Neural cell (in vitro differentiated cells): ENCODE measurements around the gene UGT1A6. TPM values are rescaled to one million over a fixed set of nuclear protein-coding genes. Genes with fewer than 3 reads are reported as not detected.
"Not testable (repeated sequence)": the region's sequence is repeated elsewhere in the genome, so short reads cannot be mapped to it uniquely, and the experiment has no call there.

Experiments used
- H2AFZ ChIP-seq: fragments of 200-600, 300-800 bp; sonication (generic), shearing (Covaris generic); 2 replicates; pipeline ENCODE4 v1.6.0; 2014; ENCODE audit warnings: low read depth, mild to moderate bottlenecking, antibody characterized with exemption, low read length, moderate library complexity
- H3F3A ChIP-seq: fragments of 200-600 bp; shearing (Covaris generic); 2 replicates; pipeline ENCODE4 v1.6.1; 2016; ENCODE audit warnings: mild to moderate bottlenecking, moderate library complexity, mixed read lengths, antibody characterized with exemption, low read length; ENCODE audit not compliant: insufficient read depth, poor library complexity, severe bottlenecking
- H3K27ac ChIP-seq: fragments of 200-600, 300-800 bp; sonication (generic), shearing (Covaris generic); 2 replicates; pipeline ENCODE4 v1.5.1; 2014; ENCODE audit warnings: mild to moderate bottlenecking, low read length, moderate library complexity
- H3K27me3 ChIP-seq: fragments of 300-800, 200-600 bp; sonication (generic), shearing (Covaris generic); 2 replicates; pipeline ENCODE4 v1.6.0; 2014; ENCODE audit warnings: mild to moderate bottlenecking, low read depth, low read length, moderate library complexity; ENCODE audit not compliant: insufficient read depth
- H3K36me3 ChIP-seq: fragments of 300-800, 200-600 bp; sonication (generic), shearing (Covaris generic); 2 replicates; pipeline ENCODE4 v1.5.1; 2014; ENCODE audit warnings: mild to moderate bottlenecking, antibody characterized with exemption, low read length, moderate library complexity; ENCODE audit not compliant: insufficient read depth
- H3K4me2 ChIP-seq: fragments of 300-800, 200-600 bp; sonication (generic), shearing (Covaris generic); 2 replicates; pipeline ENCODE4 v1.6.0; 2014; ENCODE audit warnings: mild to moderate bottlenecking, low read length
- H3K4me3 ChIP-seq: fragments of 300-800, 200-600 bp; sonication (generic), shearing (Covaris generic); 2 replicates; pipeline ENCODE4 v1.5.1; 2014; ENCODE audit warnings: mild to moderate bottlenecking, low read length, moderate library complexity
- H3K79me2 ChIP-seq: fragments of 200-600 bp; shearing (Covaris generic); replicated peaks from 2 replicates; pipeline ENCODE4 v1.6.0; 2014; ENCODE audit warnings: mild to moderate bottlenecking, low read length, moderate library complexity; ENCODE audit not compliant: insufficient read depth
- H3K9ac ChIP-seq: fragments of 300-800, 200-600 bp; sonication (generic), shearing (Covaris generic); 2 replicates; pipeline ENCODE4 v1.6.1; 2016; ENCODE audit warnings: mild to moderate bottlenecking, low read length, mixed read lengths
- H3K9me2 ChIP-seq: fragments of 200-600 bp; shearing (Covaris generic); 2 replicates; pipeline ENCODE4 v1.6.1; 2016; ENCODE audit warnings: mild to moderate bottlenecking, low read length, mixed read lengths; ENCODE audit not compliant: insufficient read depth
- H3K9me3 ChIP-seq: fragments of 200-600, 300-800 bp; sonication (generic), shearing (Covaris generic); 2 replicates; pipeline ENCODE4 v1.6.1; 2016; ENCODE audit warnings: mild to moderate bottlenecking, mixed run types, low read length, moderate library complexity, mixed read lengths
- H4K20me1 ChIP-seq: fragments of 200-600 bp; shearing (Covaris generic); 2 replicates; pipeline ENCODE4 v1.6.1; 2016; ENCODE audit warnings: mild to moderate bottlenecking, mixed run types; ENCODE audit not compliant: insufficient read depth
- CTCF ChIP-seq: fragments of 450-650 bp; IDR thresholded peaks from 2 replicates; pipeline ENCODE4 v1.5.1; 2014; ENCODE audit warnings: antibody characterized with exemption, mild to moderate bottlenecking, moderate library complexity; ENCODE audit not compliant: poor library complexity, severe bottlenecking
- EP300 ChIP-seq: fragments of 450-650 bp; conservative IDR thresholded peaks from 2 replicates; pipeline ENCODE4 v1.6.1; 2014; ENCODE audit warnings: antibody characterized with exemption, mild to moderate bottlenecking, moderate library complexity; ENCODE audit not compliant: poor library complexity, severe bottlenecking
- EZH2 ChIP-seq: fragments of 200-600, 300-800 bp; shearing (Covaris generic), sonication (generic); IDR thresholded peaks from 2 replicates; pipeline ENCODE4 v1.6.1; 2014; ENCODE audit warnings: antibody characterized with exemption, low read length, borderline replicate concordance, mild to moderate bottlenecking; ENCODE audit not compliant: insufficient read depth, poor library complexity, severe bottlenecking
- MXI1 ChIP-seq: fragments of 450-650 bp; conservative IDR thresholded peaks from 2 replicates; pipeline ENCODE4 v1.6.1; 2014; ENCODE audit warnings: antibody characterized with exemption, mild to moderate bottlenecking; ENCODE audit not compliant: poor library complexity, severe bottlenecking
- POLR2AphosphoS5 ChIP-seq: IDR thresholded peaks from 2 replicates; pipeline ENCODE4 v1.6.1; 2012
- RAD21 ChIP-seq: fragments of 450-650 bp; conservative IDR thresholded peaks from 2 replicates; pipeline ENCODE4 v1.6.1; 2014; ENCODE audit warnings: antibody characterized with exemption, mild to moderate bottlenecking, moderate library complexity
- REST ChIP-seq: IDR thresholded peaks from 2 replicates; pipeline ENCODE4 v1.6.1; 2012; ENCODE audit warnings: borderline replicate concordance
- SMC3 ChIP-seq: fragments of 450-650 bp; conservative IDR thresholded peaks from 2 replicates; pipeline ENCODE4 v1.6.1; 2014; ENCODE audit warnings: antibody characterized with exemption, mild to moderate bottlenecking, moderate library complexity; ENCODE audit not compliant: poor library complexity
- TAF1 ChIP-seq: IDR thresholded peaks from 2 replicates; pipeline ENCODE4 v1.6.1; 2012; ENCODE audit warnings: low read depth
- polyA plus RNA-seq: library from polyadenylated mRNA; depleted of rRNA; stranded (reverse); fragments of >200 nt; gene quantifications from 2 replicates; pipeline ENCODE4 v1.2.3, GENCODE V29; 2014

Gene UGT1A6
- polyA plus RNA-seq, 1 donor from 2014 or later = not detected

GRCh38 chr2:233714121-233714520 lies 21.4 kb downstream of the UGT1A6 start:
- H3K4me3 ChIP-seq = no peak overlapping the region

GRCh38 chr2:233718552-233718951 lies 25.9 kb downstream of the UGT1A6 start, which contains the start of gene UGT1A4:
Gene UGT1A4, plus strand, starts transcription at chr2:233718736. Its CDS starts 85 bp downstream, at chr2:233718821.
- H3K9ac ChIP-seq = no peak within 1 kb of the TSS
- no peak within 1 kb of the TSS for H3K27ac ChIP-seq
- TF ChIP-seq CTCF = no peak
- TF ChIP-seq EZH2 = no peak
- TF ChIP-seq SMC3 = no peak

More at GRCh38 chr2:233714121-233714520, 21.4 kb downstream of the UGT1A6 start:
- no peaks in the 10 kb centered on the region for H4K20me1 ChIP-seq
- H3K36me3 ChIP-seq = no peaks in the 10 kb centered on the region
- H2AFZ ChIP-seq = no peak overlapping the region
- no peaks in the 10 kb centered on the region for H3K27me3 ChIP-seq
- no peak for TF ChIP-seq MXI1
- H3K9me2 ChIP-seq = no peaks in the 10 kb centered on the region
- H3K4me2 ChIP-seq = no peak overlapping the region
- no peaks in the 10 kb centered on the region for H3F3A ChIP-seq
- H3K27ac ChIP-seq = no peak overlapping the region
- no peak overlapping the region for H3K9ac ChIP-seq
- H3K79me2 ChIP-seq = no peaks in the 10 kb centered on the region
- no peaks in the 10 kb centered on the region for H3K9me3 ChIP-seq

GRCh38 chr2:233728723-233729301 lies 36.1 kb downstream of the UGT1A6 start, which contains the start of gene UGT1A3:
Gene UGT1A3, plus strand, starts transcription at chr2:233729042. Its CDS starts 85 bp downstream, at chr2:233729127.
- no peak within 1 kb of the TSS for H3K9ac ChIP-seq
- no peak within 1 kb of the TSS for H3K27ac ChIP-seq
- no peaks in the 10 kb centered on the region for H3K36me3 ChIP-seq
- H3K9me2 ChIP-seq = no peaks in the 10 kb centered on the region
- H3K4me2 ChIP-seq = no peak within 1 kb of the TSS
- no peaks in the 10 kb centered on the region for H3K79me2 ChIP-seq
- H3K27me3 ChIP-seq = no peaks in the 10 kb centered on the region
- H3K9me3 ChIP-seq = no peaks in the 10 kb centered on the region
- H4K20me1 ChIP-seq = no peaks in the 10 kb centered on the region
- H3F3A ChIP-seq = no peaks in the 10 kb centered on the region
- H2AFZ ChIP-seq = no peak within 1 kb of the TSS
- TF ChIP-seq EP300 (no peak), CTCF (no peak), MXI1 (no peak), SMC3 (no peak), EZH2 (no peak), RAD21 (no peak), REST (no peak), POLR2AphosphoS5 (no peak), TAF1 (no peak)
- H3K4me3 ChIP-seq = no peak within 1 kb of the TSS

More at GRCh38 chr2:233718552-233718951, 25.9 kb downstream of the UGT1A6 start, which contains the start of gene UGT1A4:
- Histone ChIP-seq H3K79me2 (no peaks in the 10 kb centered on the region), H3K4me2 (no peak within 1 kb of the TSS), H3K27me3 (no peaks in the 10 kb centered on the region), H3F3A (no peaks in the 10 kb centered on the region), H4K20me1 (no peaks in the 10 kb centered on the region), H3K36me3 (no peaks in the 10 kb centered on the region), H3K4me3 (no peak within 1 kb of the TSS), H3K9me3 (no peaks in the 10 kb centered on the region), H2AFZ (no peak within 1 kb of the TSS), H3K9me2 (no peaks in the 10 kb centered on the region)

- H3K9me2 ChIP-seq, H3K4me3 ChIP-seq, H3K4me2 ChIP-seq, H3K27me3 ChIP-seq, H4K20me1 ChIP-seq, H3K79me2 ChIP-seq, H3K27ac ChIP-seq, H3K9ac ChIP-seq, H2AFZ ChIP-seq, H3F3A ChIP-seq, H3K9me3 ChIP-seq, H3K36me3 ChIP-seq: not testable (repeated sequence)
Measured at GRCh38 chr2:233736868-233737653, 44.4 kb downstream of the UGT1A6 start.
